ENCODE measurements around the gene KANSL1. TPM values are rescaled to one million over a fixed set of nuclear protein-coding genes. Genes with fewer than 3 reads are reported as not detected.
"Not testable (repeated sequence)": the region's sequence is repeated elsewhere in the genome, so short reads cannot be mapped to it uniquely, and the experiment has no call there.

Gene KANSL1
- total and polyA plus RNA-seq, 2 donors (not counting 1 experiment from before 2014, with no cell fraction given) = 8.4 to 78.6 TPM

GRCh38 chr17:46007461-46007965, 185.7 kb downstream of the KANSL1 start:
- TF ChIP-seq CTCF (conservative IDR thresholded peaks at IDR 0.05 in 1 of 2, IDR thresholded peaks at IDR 0.05 in 1 of 2; ENCODE audit: low read depth in 1 of 2, low read length in 2 of 2) (no peak), EZH2 (IDR thresholded peaks at IDR 0.05; ENCODE audit: low read length, missing control alignments) (no peak)
- H3K27ac ChIP-seq (ENCODE audit: insufficient read depth, low read length) = no peak overlapping the region
- no peak for DNase-seq (ENCODE audit: low read depth in 2 of 2)

DNA sequence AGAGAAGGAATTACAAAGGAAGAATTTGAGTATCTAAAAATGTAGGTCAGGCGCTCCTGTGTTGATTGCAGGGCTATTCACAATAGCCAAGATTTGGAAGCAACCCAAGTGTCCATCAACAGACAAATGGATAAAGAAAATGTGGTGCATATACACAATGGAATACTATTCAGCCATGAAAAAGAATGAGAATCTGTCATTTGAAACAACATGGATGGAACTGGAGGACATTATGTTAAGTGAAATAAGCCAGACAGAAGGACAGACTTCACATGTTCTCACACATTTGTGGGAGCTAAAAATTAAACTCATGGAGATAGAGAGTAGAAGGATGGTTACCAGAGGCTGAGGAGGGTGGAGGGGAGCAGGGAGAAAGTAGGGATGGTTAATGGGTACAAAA, 187.1 kb downstream of the KANSL1 start:
- not testable (repeated sequence) for H3K27me3 ChIP-seq (ENCODE audit: control insufficient read depth, insufficient read depth, low read length); H4K20me1 ChIP-seq (ENCODE audit: control insufficient read depth, extremely low read depth, insufficient read depth, low read length); H3K27ac ChIP-seq (ENCODE audit: insufficient read depth, low read length); H3K4me1 ChIP-seq (ENCODE audit: control insufficient read depth, extremely low read depth, insufficient read depth, low read length); H3K4me3 ChIP-seq (replicated peaks in 1 of 4; ENCODE audit: control extremely low read depth in 1 of 4, insufficient read depth in 1 of 4, low read depth in 3 of 4, low read length in 4 of 4); H3K9ac ChIP-seq (ENCODE audit: insufficient read depth, low read length); H2AFZ ChIP-seq (ENCODE audit: low read length); DNase-seq (ENCODE audit: low read depth in 2 of 2); H3K79me2 ChIP-seq (ENCODE audit: control insufficient read depth, insufficient read depth, low read length); H3K9me3 ChIP-seq (ENCODE audit: control insufficient read depth, insufficient read depth, low read depth, low read length); H3K4me2 ChIP-seq (ENCODE audit: extremely low read depth, insufficient read depth, low read length); H3K36me3 ChIP-seq (ENCODE audit: control insufficient read depth, insufficient read depth, low read length)

More at GRCh38 chr17:46007461-46007965, 185.7 kb downstream of the KANSL1 start:
- Histone ChIP-seq H3K4me3 (replicated peaks in 1 of 4; ENCODE audit: control extremely low read depth in 1 of 4, insufficient read depth in 1 of 4, low read depth in 3 of 4, low read length in 4 of 4) (no peak overlapping the region), H3K9ac (ENCODE audit: insufficient read depth, low read length) (no peak overlapping the region), H3K79me2 (ENCODE audit: control insufficient read depth, insufficient read depth, low read length) (no peaks in the 10 kb centered on the region), H3K4me1 (ENCODE audit: control insufficient read depth, extremely low read depth, insufficient read depth, low read length) (peaks cover 3% of the 10 kb centered on the region), H3K27me3 (ENCODE audit: control insufficient read depth, insufficient read depth, low read length) (no peaks in the 10 kb centered on the region), H4K20me1 (ENCODE audit: control insufficient read depth, extremely low read depth, insufficient read depth, low read length) (no peaks in the 10 kb centered on the region), H2AFZ (ENCODE audit: low read length) (no peak overlapping the region), H3K36me3 (ENCODE audit: control insufficient read depth, insufficient read depth, low read length) (no peaks in the 10 kb centered on the region), H3K9me3 (ENCODE audit: control insufficient read depth, insufficient read depth, low read depth, low read length) (no peaks in the 10 kb centered on the region), H3K4me2 (ENCODE audit: extremely low read depth, insufficient read depth, low read length) (no peak overlapping the region)

GRCh38 chr17:46003907-46004748, 189.1 kb downstream of the KANSL1 start:
- H3K36me3 ChIP-seq (ENCODE audit: control insufficient read depth, insufficient read depth, low read length) = no peaks in the 10 kb centered on the region
- H3K4me3 ChIP-seq (replicated peaks in 1 of 4; ENCODE audit: control extremely low read depth in 1 of 4, insufficient read depth in 1 of 4, low read depth in 3 of 4, low read length in 4 of 4) = no peak overlapping the region
- no peak overlapping the region for H3K4me2 ChIP-seq (ENCODE audit: extremely low read depth, insufficient read depth, low read length)
- no peak overlapping the region for H3K27ac ChIP-seq (ENCODE audit: insufficient read depth, low read length)
- H3K9me3 ChIP-seq (ENCODE audit: control insufficient read depth, insufficient read depth, low read depth, low read length) = no peaks in the 10 kb centered on the region
- H3K79me2 ChIP-seq (ENCODE audit: control insufficient read depth, insufficient read depth, low read length) = no peaks in the 10 kb centered on the region
- H3K27me3 ChIP-seq (ENCODE audit: control insufficient read depth, insufficient read depth, low read length) = peaks cover 3% of the 10 kb centered on the region
- H3K4me1 ChIP-seq (ENCODE audit: control insufficient read depth, extremely low read depth, insufficient read depth, low read length) = no peaks in the 10 kb centered on the region
- no peak for TF ChIP-seq EZH2 (IDR thresholded peaks at IDR 0.05; ENCODE audit: low read length, missing control alignments)
- no peak for TF ChIP-seq CTCF (conservative IDR thresholded peaks at IDR 0.05 in 1 of 2, IDR thresholded peaks at IDR 0.05 in 1 of 2; ENCODE audit: low read depth in 1 of 2, low read length in 2 of 2)
- DNase-seq (ENCODE audit: low read depth in 2 of 2) = peak; percentile 11 to 18
- no peaks in the 10 kb centered on the region for H4K20me1 ChIP-seq (ENCODE audit: control insufficient read depth, extremely low read depth, insufficient read depth, low read length)
- H2AFZ ChIP-seq (ENCODE audit: low read length) = no peak overlapping the region
- no peak overlapping the region for H3K9ac ChIP-seq (ENCODE audit: insufficient read depth, low read length)

Measured in fibroblast of lung (primary cell).